Panc1 (cell line): ENCODE results near the gene HELLS.

Source experiments
- POLR2AphosphoS5 ChIP-seq: IDR thresholded peaks from 2 replicates; pipeline ENCODE4 v1.6.1; 2012; ENCODE audit warnings: mild to moderate bottlenecking, low read depth, low read length, moderate library complexity
- SIN3A ChIP-seq: IDR thresholded peaks from 2 replicates; pipeline ENCODE4 v1.6.1; 2012; ENCODE audit warnings: low read depth, mild to moderate bottlenecking, low read length, moderate library complexity, borderline replicate concordance; ENCODE audit not compliant: insufficient read depth
- TCF7L2 ChIP-seq: IDR thresholded peaks from 2 replicates; pipeline ENCODE4 v1.6.1; 2011; ENCODE audit warnings: mild to moderate bottlenecking, low read depth, low read length, inconsistent platforms
- TF ChIP-seq, protein P1 (sequence below), 2 experiments: IDR thresholded peaks; 2 replicates each; pipeline ENCODE4 v1.6.1; 2011 to 2012; ENCODE audit warnings: low read depth in 2 of 2, control low read depth in 1 of 2, low read length in 1 of 2, mild to moderate bottlenecking in 1 of 2, moderate library complexity in 1 of 2; ENCODE audit not compliant: insufficient read depth in 1 of 2
- TF ChIP-seq, protein P2 (sequence below): fragments of 450-650 bp; IDR thresholded peaks from 2 replicates; pipeline ENCODE4 v1.5.1; 2017; ENCODE audit warnings: mild to moderate bottlenecking

DNA sequence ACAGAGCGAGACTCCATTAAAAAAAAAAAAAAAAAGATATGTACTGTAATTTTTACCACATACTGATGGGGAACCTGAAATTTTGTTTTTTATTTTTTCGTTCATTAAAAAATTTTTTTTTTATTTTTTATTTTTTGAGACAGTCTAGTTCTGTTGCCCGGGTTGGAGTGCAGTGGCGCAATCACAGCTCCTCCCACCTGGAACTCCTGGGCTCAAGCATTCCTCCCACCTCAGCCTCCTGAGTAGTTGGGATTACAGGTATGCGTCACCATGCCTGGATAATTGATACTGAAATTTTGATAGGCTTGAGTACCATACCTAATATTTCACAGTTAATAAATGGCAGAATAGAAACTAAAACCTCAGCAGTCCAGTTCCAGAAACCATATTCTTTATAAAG is 20.9 kb upstream of the HELLS start:
- TF ChIP-seq, protein P1, sequence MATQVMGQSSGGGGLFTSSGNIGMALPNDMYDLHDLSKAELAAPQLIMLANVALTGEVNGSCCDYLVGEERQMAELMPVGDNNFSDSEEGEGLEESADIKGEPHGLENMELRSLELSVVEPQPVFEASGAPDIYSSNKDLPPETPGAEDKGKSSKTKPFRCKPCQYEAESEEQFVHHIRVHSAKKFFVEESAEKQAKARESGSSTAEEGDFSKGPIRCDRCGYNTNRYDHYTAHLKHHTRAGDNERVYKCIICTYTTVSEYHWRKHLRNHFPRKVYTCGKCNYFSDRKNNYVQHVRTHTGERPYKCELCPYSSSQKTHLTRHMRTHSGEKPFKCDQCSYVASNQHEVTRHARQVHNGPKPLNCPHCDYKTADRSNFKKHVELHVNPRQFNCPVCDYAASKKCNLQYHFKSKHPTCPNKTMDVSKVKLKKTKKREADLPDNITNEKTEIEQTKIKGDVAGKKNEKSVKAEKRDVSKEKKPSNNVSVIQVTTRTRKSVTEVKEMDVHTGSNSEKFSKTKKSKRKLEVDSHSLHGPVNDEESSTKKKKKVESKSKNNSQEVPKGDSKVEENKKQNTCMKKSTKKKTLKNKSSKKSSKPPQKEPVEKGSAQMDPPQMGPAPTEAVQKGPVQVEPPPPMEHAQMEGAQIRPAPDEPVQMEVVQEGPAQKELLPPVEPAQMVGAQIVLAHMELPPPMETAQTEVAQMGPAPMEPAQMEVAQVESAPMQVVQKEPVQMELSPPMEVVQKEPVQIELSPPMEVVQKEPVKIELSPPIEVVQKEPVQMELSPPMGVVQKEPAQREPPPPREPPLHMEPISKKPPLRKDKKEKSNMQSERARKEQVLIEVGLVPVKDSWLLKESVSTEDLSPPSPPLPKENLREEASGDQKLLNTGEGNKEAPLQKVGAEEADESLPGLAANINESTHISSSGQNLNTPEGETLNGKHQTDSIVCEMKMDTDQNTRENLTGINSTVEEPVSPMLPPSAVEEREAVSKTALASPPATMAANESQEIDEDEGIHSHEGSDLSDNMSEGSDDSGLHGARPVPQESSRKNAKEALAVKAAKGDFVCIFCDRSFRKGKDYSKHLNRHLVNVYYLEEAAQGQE (IDR thresholded peaks at IDR 0.05; ENCODE audit: insufficient read depth in 1 of 2, low read depth in 2 of 2, low read length in 1 of 2): no peak
- TF ChIP-seq, protein P2, sequence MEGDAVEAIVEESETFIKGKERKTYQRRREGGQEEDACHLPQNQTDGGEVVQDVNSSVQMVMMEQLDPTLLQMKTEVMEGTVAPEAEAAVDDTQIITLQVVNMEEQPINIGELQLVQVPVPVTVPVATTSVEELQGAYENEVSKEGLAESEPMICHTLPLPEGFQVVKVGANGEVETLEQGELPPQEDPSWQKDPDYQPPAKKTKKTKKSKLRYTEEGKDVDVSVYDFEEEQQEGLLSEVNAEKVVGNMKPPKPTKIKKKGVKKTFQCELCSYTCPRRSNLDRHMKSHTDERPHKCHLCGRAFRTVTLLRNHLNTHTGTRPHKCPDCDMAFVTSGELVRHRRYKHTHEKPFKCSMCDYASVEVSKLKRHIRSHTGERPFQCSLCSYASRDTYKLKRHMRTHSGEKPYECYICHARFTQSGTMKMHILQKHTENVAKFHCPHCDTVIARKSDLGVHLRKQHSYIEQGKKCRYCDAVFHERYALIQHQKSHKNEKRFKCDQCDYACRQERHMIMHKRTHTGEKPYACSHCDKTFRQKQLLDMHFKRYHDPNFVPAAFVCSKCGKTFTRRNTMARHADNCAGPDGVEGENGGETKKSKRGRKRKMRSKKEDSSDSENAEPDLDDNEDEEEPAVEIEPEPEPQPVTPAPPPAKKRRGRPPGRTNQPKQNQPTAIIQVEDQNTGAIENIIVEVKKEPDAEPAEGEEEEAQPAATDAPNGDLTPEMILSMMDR: no peak
- TF ChIP-seq POLR2AphosphoS5 (no peak), SIN3A (no peak), TCF7L2 (no peak)
